ENCODE measurements around the gene GNB2.

The GNB2 gene

GRCh38 chr7:100675581-100676350 is 2.2 kb downstream of the GNB2 start:
- Histone ChIP-seq H2AFZ (ENCODE audit: low read depth) (no peak overlapping the region), H3K9ac (peak overlapping the region; percentile 23; the same call in 1 of the 2 replicates), H3K4me3 (IDR thresholded peaks at IDR 0.05; ENCODE audit: insufficient read depth, low read depth, low read length) (no peak overlapping the region), H3K4me1 (ENCODE audit: low read depth, poor library complexity, severe bottlenecking) (peaks cover 17% of the 10 kb centered on the region), H3K27ac (no peak overlapping the region), H3K27me3 (ENCODE audit: insufficient read depth, low read depth) (peaks cover 14% of the 10 kb centered on the region; the same call in 1 of the 2 replicates), H3K4me2 (peak overlapping the region; percentile 54), H4K20me1 (ENCODE audit: insufficient read depth) (no peaks in the 10 kb centered on the region), H3K36me3 (ENCODE audit: insufficient read depth) (peaks cover 3% of the 10 kb centered on the region; the same call in 1 of the 2 replicates), H3K79me2 (ENCODE audit: insufficient read depth, low read depth) (peaks cover 19% of the 10 kb centered on the region)
- TF ChIP-seq, protein P1, sequence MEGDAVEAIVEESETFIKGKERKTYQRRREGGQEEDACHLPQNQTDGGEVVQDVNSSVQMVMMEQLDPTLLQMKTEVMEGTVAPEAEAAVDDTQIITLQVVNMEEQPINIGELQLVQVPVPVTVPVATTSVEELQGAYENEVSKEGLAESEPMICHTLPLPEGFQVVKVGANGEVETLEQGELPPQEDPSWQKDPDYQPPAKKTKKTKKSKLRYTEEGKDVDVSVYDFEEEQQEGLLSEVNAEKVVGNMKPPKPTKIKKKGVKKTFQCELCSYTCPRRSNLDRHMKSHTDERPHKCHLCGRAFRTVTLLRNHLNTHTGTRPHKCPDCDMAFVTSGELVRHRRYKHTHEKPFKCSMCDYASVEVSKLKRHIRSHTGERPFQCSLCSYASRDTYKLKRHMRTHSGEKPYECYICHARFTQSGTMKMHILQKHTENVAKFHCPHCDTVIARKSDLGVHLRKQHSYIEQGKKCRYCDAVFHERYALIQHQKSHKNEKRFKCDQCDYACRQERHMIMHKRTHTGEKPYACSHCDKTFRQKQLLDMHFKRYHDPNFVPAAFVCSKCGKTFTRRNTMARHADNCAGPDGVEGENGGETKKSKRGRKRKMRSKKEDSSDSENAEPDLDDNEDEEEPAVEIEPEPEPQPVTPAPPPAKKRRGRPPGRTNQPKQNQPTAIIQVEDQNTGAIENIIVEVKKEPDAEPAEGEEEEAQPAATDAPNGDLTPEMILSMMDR (conservative IDR thresholded peaks at IDR 0.05; ENCODE audit: low read depth, low read length) = no peak

DNA sequence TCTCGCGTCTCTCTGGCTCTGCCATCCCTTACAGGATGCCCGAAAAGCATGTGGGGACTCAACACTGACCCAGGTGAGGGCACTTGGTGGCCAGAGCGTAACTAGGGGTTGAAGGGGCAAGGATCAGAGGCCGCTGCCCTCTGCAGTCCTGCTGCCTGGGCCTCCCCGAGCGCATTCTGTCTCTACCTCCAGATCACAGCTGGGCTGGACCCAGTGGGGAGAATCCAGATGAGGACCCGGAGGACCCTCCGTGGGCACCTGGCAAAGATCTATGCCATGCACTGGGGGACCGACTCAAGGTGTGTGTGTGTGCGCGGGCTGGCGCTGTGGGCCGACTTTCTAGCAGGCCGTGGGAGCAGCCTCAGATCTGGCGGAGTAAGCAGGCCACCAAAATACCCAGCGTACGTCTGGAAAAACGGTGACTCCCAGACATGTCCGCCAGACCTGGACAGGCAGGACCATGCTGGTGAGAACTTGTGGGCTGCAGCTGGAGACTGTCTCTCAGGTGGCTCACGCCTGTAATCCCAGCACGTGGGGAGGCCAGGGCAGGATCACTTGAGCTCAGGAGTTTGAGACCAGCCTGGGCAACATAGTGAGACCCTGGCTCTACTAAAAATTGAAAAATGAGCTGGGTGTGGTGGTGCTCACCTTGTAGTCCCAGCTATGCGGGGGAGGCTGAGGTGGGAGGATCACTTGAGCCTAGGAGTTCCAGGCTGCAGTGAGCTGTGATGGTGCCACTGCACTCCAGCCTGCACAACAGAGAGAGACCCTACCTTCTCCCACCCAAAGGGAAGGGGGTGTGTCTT is 3.2 kb downstream of the GNB2 start:
- Histone ChIP-seq H3K36me3 (ENCODE audit: insufficient read depth) (peaks cover 3% of the 10 kb centered on the region; the same call in 1 of the 2 replicates), H3K27me3 (ENCODE audit: insufficient read depth, low read depth) (peaks cover 4% of the 10 kb centered on the region; the same call in 1 of the 2 replicates), H3K4me2 (peak overlapping the region; percentile 54; the same call in 1 of the 2 replicates), H3K4me1 (ENCODE audit: low read depth, poor library complexity, severe bottlenecking) (peaks cover 17% of the 10 kb centered on the region), H2AFZ (ENCODE audit: low read depth) (no peak overlapping the region), H4K20me1 (ENCODE audit: insufficient read depth) (no peaks in the 10 kb centered on the region), H3K27ac (no peak overlapping the region), H3K4me3 (IDR thresholded peaks at IDR 0.05; ENCODE audit: insufficient read depth, low read depth, low read length) (no peak overlapping the region), H3K9ac (no peak overlapping the region), H3K79me2 (ENCODE audit: insufficient read depth, low read depth) (peaks cover 19% of the 10 kb centered on the region)
- TF ChIP-seq, protein P1 (conservative IDR thresholded peaks at IDR 0.05; ENCODE audit: low read depth, low read length) = no peak

DNA sequence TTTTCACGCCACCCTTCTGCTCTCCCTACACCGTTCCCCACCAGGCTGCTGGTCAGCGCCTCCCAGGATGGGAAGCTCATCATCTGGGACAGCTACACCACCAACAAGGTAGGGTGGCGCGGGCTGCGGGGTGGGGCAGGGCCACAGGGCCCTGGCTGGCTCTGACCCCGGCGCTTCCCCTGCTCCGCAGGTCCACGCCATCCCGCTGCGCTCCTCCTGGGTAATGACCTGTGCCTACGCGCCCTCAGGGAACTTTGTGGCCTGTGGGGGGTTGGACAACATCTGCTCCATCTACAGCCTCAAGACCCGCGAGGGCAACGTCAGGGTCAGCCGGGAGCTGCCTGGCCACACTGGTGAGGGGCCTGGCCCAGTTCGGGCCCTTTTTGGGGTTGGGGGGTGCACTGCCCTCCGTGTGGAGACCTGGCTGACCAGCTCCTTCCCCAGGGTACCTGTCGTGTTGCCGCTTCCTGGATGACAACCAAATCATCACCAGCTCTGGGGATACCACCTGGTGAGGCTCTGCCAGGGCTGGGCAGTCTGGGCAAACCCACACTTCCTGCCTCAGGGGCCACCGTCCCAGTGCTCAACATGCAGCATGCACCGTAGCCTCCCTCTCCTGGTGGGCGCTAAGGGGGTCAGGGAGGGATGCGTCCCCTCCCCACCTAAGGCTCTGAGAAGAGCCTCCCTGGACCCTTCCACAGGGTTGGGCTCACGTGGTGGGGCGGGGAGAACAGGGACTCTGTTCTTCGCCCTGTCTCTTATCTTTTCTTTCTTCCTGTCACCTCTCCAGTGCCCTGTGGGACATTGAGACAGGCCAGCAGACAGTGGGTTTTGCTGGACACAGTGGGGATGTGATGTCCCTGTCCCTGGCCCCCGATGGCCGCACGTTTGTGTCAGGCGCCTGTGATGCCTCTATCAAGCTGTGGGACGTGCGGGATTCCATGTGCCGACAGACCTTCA is 4.0 kb downstream of the GNB2 start:
- H3K36me3 ChIP-seq (ENCODE audit: insufficient read depth) = peaks cover 3% of the 10 kb centered on the region; the same call in 1 of the 2 replicates
- TF ChIP-seq, protein P1 (conservative IDR thresholded peaks at IDR 0.05; ENCODE audit: low read depth, low read length) = no peak
- no peak overlapping the region for H2AFZ ChIP-seq (ENCODE audit: low read depth)
- no peak overlapping the region for H3K9ac ChIP-seq
- H3K27me3 ChIP-seq (ENCODE audit: insufficient read depth, low read depth) = no peaks in the 10 kb centered on the region; the same call in 1 of the 2 replicates
- no peak overlapping the region for H3K4me3 ChIP-seq (IDR thresholded peaks at IDR 0.05; ENCODE audit: insufficient read depth, low read depth, low read length)
- H4K20me1 ChIP-seq (ENCODE audit: insufficient read depth) = no peaks in the 10 kb centered on the region
- H3K27ac ChIP-seq = no peak overlapping the region
- no peak overlapping the region for H3K4me2 ChIP-seq
- H3K79me2 ChIP-seq (ENCODE audit: insufficient read depth, low read depth) = peaks cover 19% of the 10 kb centered on the region
- peaks cover 14% of the 10 kb centered on the region for H3K4me1 ChIP-seq (ENCODE audit: low read depth, poor library complexity, severe bottlenecking)

All from KMS-11 (cell line).